Tibial nerve (tissue), 3 donors: Measurements from ENCODE around the gene POPDC3.

Experiments
- EP300 ChIP-seq, 2 donors: sonication (generic); formaldehyde crosslinking; IDR thresholded peaks; one replicate each; pipeline ENCODE4 v1.6.1; 2017; ENCODE audit warnings: antibody characterized with exemption in 2 of 2, mild to moderate bottlenecking in 1 of 2
- POLR2A ChIP-seq, 2 donors: fragments of 450-650 bp; IDR thresholded peaks; one replicate each; pipeline ENCODE4 v1.6.1; 2017; ENCODE audit warnings: antibody characterized with exemption in 2 of 2, mild to moderate bottlenecking in 2 of 2, moderate library complexity in 2 of 2

DNA sequence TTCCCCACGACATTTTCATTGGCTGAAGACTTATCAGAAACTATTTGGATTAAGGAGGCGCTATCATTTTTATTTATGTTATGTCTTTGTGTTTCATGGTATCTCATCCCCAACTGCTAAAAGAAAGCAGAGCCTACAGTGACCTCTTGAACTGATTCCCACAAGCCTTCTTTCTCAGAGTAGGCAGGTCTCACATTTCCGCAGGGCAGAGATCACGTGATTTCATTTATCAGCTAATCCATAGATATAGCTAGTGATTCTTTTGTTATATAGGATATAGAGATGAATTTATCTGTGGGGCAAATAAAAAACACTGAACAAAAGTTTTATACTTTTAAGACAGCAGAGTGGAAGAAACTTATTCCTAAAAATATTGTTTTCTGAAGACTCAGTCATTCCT lies 25.0 kb upstream of the POPDC3 start:
- TF ChIP-seq EP300 (IDR thresholded peaks at IDR 0.05) (no peak), POLR2A (IDR thresholded peaks at IDR 0.05) (no peak)
